Renal pelvis (tissue), 4 donors: ENCODE results near the gene MUS81. TPM values are rescaled to one million over a fixed set of nuclear protein-coding genes. Genes with fewer than 3 reads are reported as not detected.
"Not testable (repeated sequence)": the region's sequence is repeated elsewhere in the genome, so short reads cannot be mapped to it uniquely, and the experiment has no call there.

ENCODE experiments used
- DNase-seq: peaks from one replicate; pipeline ENCODE4 v3.0.0-alpha.2; 2013
- polyA plus RNA-seq, 3 donors: library from polyadenylated mRNA; unstranded; fragments of 120-200 nt; gene quantifications; one replicate each; pipeline ENCODE4 v1.2.1, GENCODE V29; 2013; ENCODE audit not compliant: insufficient read length in 3 of 3

MUS81 gene
- polyA plus RNA-seq, 3 donors: 50.2 to 59.8 (median 53.4) TPM

- DNase-seq: no peak
These were observed 26.0 kb upstream of the MUS81 start for GRCh38 chr11:65834202-65834601.

- DNase-seq: no peak
These were observed 18.1 kb upstream of the MUS81 start for GRCh38 chr11:65842144-65842543.

GRCh38 chr11:65843811-65844210, 16.4 kb upstream of the MUS81 start:
- no peak for DNase-seq

GRCh38 chr11:65844231-65844872, 15.9 kb upstream of the MUS81 start:
- no peak for DNase-seq

GRCh38 chr11:65847746-65848145, 12.5 kb upstream of the MUS81 start:
- DNase-seq: no peak

- not testable (repeated sequence) for DNase-seq
These were observed 11.5 kb upstream of the MUS81 start for GRCh38 chr11:65848693-65849092.

GRCh38 chr11:65849366-65849765, 10.9 kb upstream of the MUS81 start:
- DNase-seq: no peak

GRCh38 chr11:65849771-65850216, 10.4 kb upstream of the MUS81 start:
- DNase-seq: no peak

GRCh38 chr11:65850217-65851082, 9.8 kb upstream of the MUS81 start:
- DNase-seq: no peak

- no peak for DNase-seq
These were observed 9.1 kb upstream of the MUS81 start for GRCh38 chr11:65851083-65851579.

GRCh38 chr11:65851811-65852507, 8.3 kb upstream of the MUS81 start:
- no peak for DNase-seq

GRCh38 chr11:65852508-65853245, 7.6 kb upstream of the MUS81 start:
- no peak for DNase-seq

- no peak for DNase-seq
These were observed 6.8 kb upstream of the MUS81 start for GRCh38 chr11:65853246-65853979.

GRCh38 chr11:65854161-65854592, 6.1 kb upstream of the MUS81 start:
- no peak for DNase-seq

- no peak for DNase-seq
These were observed 5.1 kb upstream of the MUS81 start for GRCh38 chr11:65854852-65855837.

GRCh38 chr11:65855927-65856363, 4.3 kb upstream of the MUS81 start:
- no peak for DNase-seq

GRCh38 chr11:65856689-65857499, 3.3 kb upstream of the MUS81 start:
- peak; percentile 45 for DNase-seq

GRCh38 chr11:65857500-65857852, 2.8 kb upstream of the MUS81 start:
- no peak for DNase-seq
